ENCODE results near the gene ELF4.
"Not testable (repeated sequence)": the region's sequence is repeated elsewhere in the genome, so short reads cannot be mapped to it uniquely, and the experiment has no call there.

ELF4 gene

GRCh38 chrX:130120746-130121504, 10.6 kb upstream of the ELF4 start:
- no peak overlapping the region for H3K27ac ChIP-seq
- TF ChIP-seq ZFX (IDR thresholded peaks at IDR 0.05) (no peak), CTCF (conservative IDR thresholded peaks at IDR 0.05) (no peak)

- no peak overlapping the region for H3K27ac ChIP-seq
Measured at GRCh38 chrX:130120321-130120731, 10.0 kb upstream of the ELF4 start.

GRCh38 chrX:130119312-130119898, 9.1 kb upstream of the ELF4 start:
- H3K27ac ChIP-seq: no peak overlapping the region
- no peak for TF ChIP-seq CTCF (conservative IDR thresholded peaks at IDR 0.05)
- no peak for TF ChIP-seq ZFX (IDR thresholded peaks at IDR 0.05)

More at GRCh38 chrX:130120321-130120731, 10.0 kb upstream of the ELF4 start:
- TF ChIP-seq ZFX (IDR thresholded peaks at IDR 0.05) (no peak), CTCF (conservative IDR thresholded peaks at IDR 0.05) (no peak)

GRCh38 chrX:130118441-130119311, 8.4 kb upstream of the ELF4 start:
- no peak overlapping the region for H3K27ac ChIP-seq
- no peak for TF ChIP-seq CTCF (conservative IDR thresholded peaks at IDR 0.05)
- no peak for TF ChIP-seq ZFX (IDR thresholded peaks at IDR 0.05)

- H3K27ac ChIP-seq: no peak overlapping the region
Measured at GRCh38 chrX:130117166-130117565, 6.9 kb upstream of the ELF4 start.

GRCh38 chrX:130115119-130115885, 5.0 kb upstream of the ELF4 start:
- H3K27ac ChIP-seq: not testable (repeated sequence)

More at GRCh38 chrX:130117166-130117565, 6.9 kb upstream of the ELF4 start:
- TF ChIP-seq ZFX (IDR thresholded peaks at IDR 0.05) (no peak), CTCF (conservative IDR thresholded peaks at IDR 0.05) (no peak)

- H3K27ac ChIP-seq: no peak overlapping the region
- no peak for TF ChIP-seq CTCF (conservative IDR thresholded peaks at IDR 0.05)
- TF ChIP-seq ZFX (IDR thresholded peaks at IDR 0.05): no peak
Measured at GRCh38 chrX:130114141-130114588, 3.9 kb upstream of the ELF4 start.
